NK-92 treated with Interleukin-12 subunit alpha and Interleukin-12 subunit beta, amount 100 ng/mL, for 24 hours (cell line): Measurements from ENCODE around the gene EAF2.
"Not testable (repeated sequence)": the region's sequence is repeated elsewhere in the genome, so short reads cannot be mapped to it uniquely, and the experiment has no call there.

Experiments used
- DNase-seq: peaks from one replicate; lab custom pipeline; 2025; lab: John Stamatoyannopoulos, UW

Gene EAF2

GRCh38 chr3:121863247-121863646 is 28.2 kb downstream of the EAF2 start:
- not testable (repeated sequence) for DNase-seq

DNA sequence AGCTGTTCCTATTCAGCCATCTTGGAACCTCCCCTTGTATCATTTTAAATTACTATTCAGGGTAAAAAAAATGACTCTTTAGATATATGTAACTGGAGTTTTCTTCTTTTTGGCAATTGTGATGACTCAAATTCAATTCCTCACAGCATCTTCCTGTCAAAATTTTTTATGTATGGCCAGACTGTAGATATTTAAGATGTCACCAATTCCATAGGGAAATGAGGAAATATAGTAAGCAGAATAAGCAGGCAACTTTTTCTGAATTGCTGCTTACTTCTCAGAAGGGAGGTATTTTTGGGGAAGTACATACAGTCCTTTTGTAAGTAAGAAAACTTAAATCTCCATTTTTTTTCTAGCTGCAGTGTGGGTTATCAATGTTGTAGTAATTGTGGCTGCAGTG is 28.8 kb downstream of the EAF2 start:
- DNase-seq: no peak

- DNase-seq: no peak
These were observed 34.7 kb downstream of the EAF2 start for GRCh38 chr3:121869736-121870135.

DNA sequence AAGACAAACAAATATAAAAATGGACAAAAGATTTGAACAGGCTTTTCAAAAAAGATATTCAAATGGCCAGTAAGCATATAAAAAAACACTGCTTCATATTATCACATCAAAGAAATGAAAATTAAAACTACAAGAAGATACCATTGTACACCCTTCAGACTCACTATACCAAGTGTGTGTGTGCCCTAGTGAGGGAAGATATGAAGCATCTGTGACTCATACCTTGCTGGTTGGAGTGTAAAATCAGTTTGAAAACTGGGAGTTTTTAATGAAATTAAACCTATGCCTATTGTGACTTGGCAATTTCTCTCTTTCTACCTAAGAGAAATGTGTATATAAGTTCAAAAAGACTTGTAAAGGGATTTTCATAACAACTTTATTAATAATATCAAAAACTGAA is 35.7 kb downstream of the EAF2 start:
- DNase-seq: no peak

GRCh38 chr3:121871430-121871829 is 36.4 kb downstream of the EAF2 start:
- no peak for DNase-seq

DNA sequence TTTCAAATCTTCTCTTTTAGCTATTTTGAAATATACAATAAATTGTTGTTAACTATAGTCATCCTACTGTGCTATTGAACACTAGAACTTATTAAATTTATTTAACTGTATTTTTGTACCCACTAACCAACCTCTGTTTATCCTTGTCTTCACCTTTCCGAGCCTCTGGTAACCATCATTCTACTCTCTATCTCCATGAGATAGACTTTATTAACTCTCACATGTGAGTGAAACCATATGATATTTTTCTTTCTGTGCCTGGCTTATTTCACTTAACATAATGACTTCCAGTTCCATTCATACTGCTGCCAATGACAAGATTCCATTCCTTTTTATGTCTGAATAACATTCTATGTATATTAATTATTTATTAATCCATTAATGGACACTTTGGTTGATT is 43.4 kb downstream of the EAF2 start:
- DNase-seq: no peak

DNA sequence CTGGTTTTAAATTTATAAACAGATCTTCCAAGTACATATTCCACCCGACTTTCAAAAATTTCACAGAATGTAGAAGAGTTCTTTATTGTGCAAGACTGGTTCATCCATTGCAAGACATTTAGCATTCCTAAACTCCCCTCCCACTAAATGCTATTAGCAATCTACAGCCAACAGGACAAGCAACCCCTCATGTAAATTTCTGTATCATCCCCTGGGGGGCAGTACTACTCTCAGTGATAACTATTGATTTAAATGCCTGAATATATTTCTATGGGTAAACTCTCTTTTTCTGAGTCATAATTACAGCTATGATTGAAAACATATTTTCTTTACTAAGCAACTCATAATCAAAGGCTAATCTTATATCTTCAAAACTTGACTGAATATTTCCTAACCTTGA is 48.5 kb downstream of the EAF2 start:
- DNase-seq: no peak

- DNase-seq: no peak
These were observed 50.4 kb downstream of the EAF2 start for GRCh38 chr3:121885386-121885785.

DNA sequence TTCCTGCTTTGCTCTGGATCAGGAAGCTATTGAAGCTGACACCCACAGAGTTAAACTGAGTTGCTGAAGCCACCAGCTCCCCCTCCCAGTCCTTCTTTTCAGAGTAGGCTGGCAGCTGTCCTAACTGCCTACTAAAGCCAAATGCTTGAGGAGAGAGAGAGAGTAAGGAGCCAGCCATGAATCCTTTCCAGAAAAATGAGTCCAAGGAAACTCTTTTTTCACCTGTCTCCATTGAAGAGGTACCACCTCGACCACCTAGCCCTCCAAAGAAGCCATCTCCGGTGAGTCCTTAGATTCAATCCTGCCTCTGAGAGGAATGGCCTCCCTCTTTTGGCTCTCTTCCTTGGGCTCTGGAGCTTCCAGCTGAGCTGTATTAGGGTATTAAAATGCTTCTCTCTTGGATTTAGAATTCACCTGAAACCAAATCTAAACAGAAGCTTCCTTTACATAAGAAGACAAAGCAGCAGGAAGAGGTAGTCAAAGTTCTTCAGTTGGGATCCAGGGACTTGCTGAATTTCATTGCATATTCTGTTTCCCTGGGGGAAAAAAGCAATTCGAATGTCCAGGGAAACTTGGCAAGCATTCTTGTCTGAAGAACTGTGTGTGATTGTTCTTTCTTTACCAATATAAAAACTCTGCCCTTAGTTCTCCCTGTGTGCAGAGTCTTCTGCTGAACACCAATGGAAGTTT is 59.4 kb downstream of the EAF2 start, which contains the start of gene SLC15A2:
Gene SLC15A2, plus strand, starts transcription at position 101 of the 690 bp plus-strand sequence. Its CDS starts 76 bp downstream, at position 177.
- DNase-seq: no peak

GRCh38 chr3:121895121-121895520 is 60.1 kb downstream of the EAF2 start:
- no peak for DNase-seq

DNA sequence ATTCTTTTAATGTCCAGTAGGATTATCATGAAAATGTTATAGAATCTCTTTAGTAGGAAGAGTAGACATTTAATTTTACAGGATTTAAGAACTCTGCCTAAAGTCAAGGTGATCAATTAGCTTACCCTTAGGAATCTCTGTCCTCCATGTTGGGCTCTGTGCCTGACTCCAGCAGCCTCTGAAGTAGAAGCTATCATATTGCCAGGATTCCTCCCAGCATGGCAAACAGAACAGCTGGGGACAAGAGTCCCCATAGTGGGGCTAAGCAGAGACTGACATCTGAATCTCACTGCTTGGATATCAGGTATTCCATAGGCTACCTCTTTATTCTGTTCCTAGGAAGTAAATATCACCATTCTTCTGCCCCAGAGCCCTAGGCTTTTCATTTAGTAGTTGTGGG is 60.7 kb downstream of the EAF2 start:
- DNase-seq: no peak

DNA sequence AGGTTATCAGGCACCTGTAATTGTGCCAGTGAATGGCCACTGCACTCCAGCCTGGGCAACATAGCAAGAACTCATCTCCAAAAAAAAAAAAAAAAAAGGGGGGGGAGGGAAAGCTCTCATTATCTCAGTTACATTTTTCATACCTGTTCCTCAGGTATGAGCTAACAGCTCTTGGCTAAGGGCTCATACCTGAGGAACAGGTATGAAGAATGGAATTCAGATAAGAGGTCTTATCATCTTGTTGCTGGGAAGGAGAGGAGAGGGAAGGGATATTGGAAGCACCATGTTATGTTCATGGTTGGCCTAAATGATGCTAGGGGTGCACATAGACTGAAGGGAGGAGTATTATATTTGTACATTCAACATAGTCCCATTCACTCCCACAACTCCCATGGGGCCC is 61.8 kb downstream of the EAF2 start:
- DNase-seq: no peak

GRCh38 chr3:121897296-121897695 is 62.3 kb downstream of the EAF2 start:
- DNase-seq: no peak

DNA sequence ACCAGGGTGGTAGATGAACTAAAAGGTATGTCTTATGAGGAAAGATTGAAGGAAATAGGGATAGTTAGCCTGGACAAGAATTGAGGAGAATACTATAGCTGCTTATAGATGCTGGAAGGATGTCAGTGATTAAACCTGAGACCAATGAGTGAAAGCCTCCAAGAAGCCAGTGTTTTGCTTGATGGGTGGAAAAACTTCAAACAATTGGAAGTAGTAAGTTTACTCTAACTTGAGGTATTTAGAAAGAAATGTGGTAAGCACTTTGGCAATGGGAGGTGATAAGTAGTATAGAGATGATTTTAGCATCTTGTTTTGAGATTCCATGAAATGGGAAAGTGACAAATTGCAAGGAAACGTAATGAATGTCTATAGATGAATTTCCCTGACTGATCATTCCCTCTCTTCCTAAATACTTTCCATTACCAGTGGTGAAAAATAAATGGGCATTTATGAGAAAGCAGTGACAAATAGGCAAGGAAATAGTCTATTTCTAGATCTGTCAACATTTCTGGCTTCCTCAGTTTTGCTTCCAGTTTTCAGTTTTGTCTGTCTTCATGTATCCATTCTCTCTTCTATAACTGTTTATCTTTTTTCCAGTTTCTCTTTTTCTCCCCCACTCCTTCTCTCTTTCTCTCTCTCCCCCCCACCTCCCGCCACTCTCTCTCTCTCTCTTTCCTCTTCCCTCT is 78.4 kb downstream of the EAF2 start:
- no peak for DNase-seq

- no peak for DNase-seq
These were observed 79.3 kb downstream of the EAF2 start for GRCh38 chr3:121914081-121914998.

GRCh38 chr3:121916189-121916588 is 81.2 kb downstream of the EAF2 start:
- DNase-seq: no peak

GRCh38 chr3:121918779-121919483 is 83.9 kb downstream of the EAF2 start:
- no peak for DNase-seq

- DNase-seq: no peak
These were observed 89.7 kb downstream of the EAF2 start for GRCh38 chr3:121924734-121925133.

GRCh38 chr3:121926380-121926779 is 91.4 kb downstream of the EAF2 start:
- no peak for DNase-seq
